Measurements from ENCODE around the gene AMY2B. TPM values are rescaled to one million over a fixed set of nuclear protein-coding genes. Genes with fewer than 3 reads are reported as not detected.
"Not testable (repeated sequence)": the region's sequence is repeated elsewhere in the genome, so short reads cannot be mapped to it uniquely, and the experiment has no call there.

The AMY2B gene
- total RNA-seq, 4 donors from 2014 or later, result 11.1 to 34.3 (median 21.1) TPM

DNA sequence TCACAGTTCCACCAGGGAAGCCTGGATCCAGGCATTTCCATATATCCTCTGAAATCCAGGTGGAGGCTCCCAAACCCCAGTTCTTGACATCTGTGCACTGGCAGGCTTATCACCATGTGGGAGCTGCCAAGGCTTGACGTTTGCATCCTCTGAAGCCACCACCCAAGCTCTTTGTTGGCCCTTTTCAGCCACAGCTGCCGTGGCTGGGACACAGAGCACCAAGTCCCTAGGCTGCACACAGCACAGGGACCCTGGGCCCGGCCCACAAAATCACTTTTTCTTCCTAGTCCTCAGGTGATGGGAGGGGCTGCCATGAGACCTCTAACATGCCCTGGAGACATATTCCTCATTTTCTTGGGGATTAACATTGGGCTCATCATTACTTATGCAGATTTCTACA lies 23.5 kb upstream of the AMY2B start:
- in situ Hi-C loops (cut with MboI; ENCODE audit: low pct_ligation_motif_present in 1 of 4, low pct_unique_long_range_greater_than_20kb in 1 of 4, low sequenced_read_pairs in 3 of 4), result no loop called here
- WGBS, 2 donors (ENCODE audit: low coverage in 1 of 2), result 96 to 100% methylated on average over 1 to 3 of the region's 3 CpGs
- peaks cover 0 to 92% (median 46%) of the 10 kb centered on the region in 4 donors for H3K36me3 ChIP-seq

DNA sequence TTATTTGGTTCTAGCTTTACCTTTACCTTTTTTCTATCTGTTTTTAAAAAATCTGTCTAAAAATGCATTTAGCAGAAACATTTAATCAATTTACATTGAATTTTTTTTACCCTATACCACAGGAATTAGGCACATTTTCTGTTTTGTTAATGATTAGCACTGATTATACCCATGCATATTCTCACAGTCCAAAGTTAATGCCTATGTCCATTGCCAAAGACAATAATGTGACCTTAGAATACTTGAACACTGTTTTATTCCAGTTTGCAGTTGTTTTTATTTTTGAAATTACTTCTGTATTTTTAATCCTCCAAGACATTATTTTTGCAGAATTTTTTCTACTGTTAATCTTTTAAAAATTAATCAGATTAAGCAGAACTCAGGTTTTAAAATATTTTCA lies 11.0 kb upstream of the AMY2B start:
- H3K9me3 ChIP-seq, result no peaks in the 10 kb centered on the region
- H3K36me3 ChIP-seq, result peaks cover 0 to 17% (median 2%) of the 10 kb centered on the region in 4 donors
- in situ Hi-C loops (cut with MboI; ENCODE audit: low pct_ligation_motif_present in 1 of 4, low pct_unique_long_range_greater_than_20kb in 1 of 4, low sequenced_read_pairs in 3 of 4), result no loop called here
- no peaks in the 10 kb centered on the region for H3K27me3 ChIP-seq
- intact Hi-C loops (cut with DNase I; ENCODE audit: low total_unique reads), result no loop called here
- H3K4me3 ChIP-seq, result no peak overlapping the region
- no peak overlapping the region for H3K27ac ChIP-seq
- DNase-seq, result no peak
- TF ChIP-seq POLR2AphosphoS5 (IDR thresholded peaks at IDR 0.05), result no peak
- no peak for TF ChIP-seq EP300 (IDR thresholded peaks at IDR 0.05; ENCODE audit: low read depth)
- TF ChIP-seq POLR2A (IDR thresholded peaks at IDR 0.05), result no peak
- TF ChIP-seq, protein P1, sequence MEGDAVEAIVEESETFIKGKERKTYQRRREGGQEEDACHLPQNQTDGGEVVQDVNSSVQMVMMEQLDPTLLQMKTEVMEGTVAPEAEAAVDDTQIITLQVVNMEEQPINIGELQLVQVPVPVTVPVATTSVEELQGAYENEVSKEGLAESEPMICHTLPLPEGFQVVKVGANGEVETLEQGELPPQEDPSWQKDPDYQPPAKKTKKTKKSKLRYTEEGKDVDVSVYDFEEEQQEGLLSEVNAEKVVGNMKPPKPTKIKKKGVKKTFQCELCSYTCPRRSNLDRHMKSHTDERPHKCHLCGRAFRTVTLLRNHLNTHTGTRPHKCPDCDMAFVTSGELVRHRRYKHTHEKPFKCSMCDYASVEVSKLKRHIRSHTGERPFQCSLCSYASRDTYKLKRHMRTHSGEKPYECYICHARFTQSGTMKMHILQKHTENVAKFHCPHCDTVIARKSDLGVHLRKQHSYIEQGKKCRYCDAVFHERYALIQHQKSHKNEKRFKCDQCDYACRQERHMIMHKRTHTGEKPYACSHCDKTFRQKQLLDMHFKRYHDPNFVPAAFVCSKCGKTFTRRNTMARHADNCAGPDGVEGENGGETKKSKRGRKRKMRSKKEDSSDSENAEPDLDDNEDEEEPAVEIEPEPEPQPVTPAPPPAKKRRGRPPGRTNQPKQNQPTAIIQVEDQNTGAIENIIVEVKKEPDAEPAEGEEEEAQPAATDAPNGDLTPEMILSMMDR (IDR thresholded peaks at IDR 0.05), result no peak
- peaks cover 0 to 4% (median 2%) of the 10 kb centered on the region in 4 donors for H3K4me1 ChIP-seq

More for the DNA sequence above, 23.5 kb upstream of the AMY2B start:
- H3K27ac ChIP-seq, result no peak overlapping the region
- TF ChIP-seq, protein P1 (IDR thresholded peaks at IDR 0.05), result no peak
- no peak for TF ChIP-seq POLR2A (IDR thresholded peaks at IDR 0.05)
- no peak for TF ChIP-seq POLR2AphosphoS5 (IDR thresholded peaks at IDR 0.05)
- no peak for TF ChIP-seq EP300 (IDR thresholded peaks at IDR 0.05; ENCODE audit: low read depth)
- no peak for DNase-seq
- no peaks in the 10 kb centered on the region for H3K4me1 ChIP-seq
- intact Hi-C loops (cut with DNase I; ENCODE audit: low total_unique reads), result no loop called here
- no peak overlapping the region for H3K4me3 ChIP-seq
- no peaks in the 10 kb centered on the region for H3K9me3 ChIP-seq
- H3K27me3 ChIP-seq, result no peaks in the 10 kb centered on the region

DNA sequence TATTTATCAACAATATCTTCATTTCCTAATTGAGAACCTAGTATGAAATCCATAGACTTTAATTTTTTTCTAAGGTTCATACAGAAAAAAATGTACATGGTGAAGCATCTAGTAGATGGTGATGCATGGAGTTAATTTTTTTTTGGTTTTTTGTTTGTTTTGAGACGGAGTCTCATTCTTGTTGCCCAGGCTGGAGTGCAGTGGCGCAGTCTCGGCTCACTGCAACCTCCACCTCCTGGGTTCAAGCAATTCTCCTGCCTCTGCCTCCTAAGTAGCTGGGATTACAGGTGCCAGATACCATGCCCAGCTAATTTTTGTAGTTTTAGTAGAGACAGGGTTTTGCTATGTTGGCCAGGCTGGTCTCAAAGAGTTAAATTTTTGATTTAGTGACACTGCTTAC lies 10.3 kb upstream of the AMY2B start:
- H3K27me3 ChIP-seq; H3K4me3 ChIP-seq; intact Hi-C loops (cut with DNase I; ENCODE audit: low total_unique reads); in situ Hi-C loops (cut with MboI; ENCODE audit: low pct_ligation_motif_present in 1 of 4, low pct_unique_long_range_greater_than_20kb in 1 of 4, low sequenced_read_pairs in 3 of 4); H3K4me1 ChIP-seq; DNase-seq; H3K9me3 ChIP-seq: not testable (repeated sequence)
- Histone ChIP-seq H3K36me3 (peaks cover 0 to 11% (median 0%) of the 10 kb centered on the region in 4 donors), H3K27ac (peak overlapping the region in 3 of 4 donors; percentile 59 to 69 (median 61))
- WGBS, 2 donors (ENCODE audit: low coverage in 1 of 2), result 78 to 87% methylated on average over 3 of the region's 3 CpGs

DNA sequence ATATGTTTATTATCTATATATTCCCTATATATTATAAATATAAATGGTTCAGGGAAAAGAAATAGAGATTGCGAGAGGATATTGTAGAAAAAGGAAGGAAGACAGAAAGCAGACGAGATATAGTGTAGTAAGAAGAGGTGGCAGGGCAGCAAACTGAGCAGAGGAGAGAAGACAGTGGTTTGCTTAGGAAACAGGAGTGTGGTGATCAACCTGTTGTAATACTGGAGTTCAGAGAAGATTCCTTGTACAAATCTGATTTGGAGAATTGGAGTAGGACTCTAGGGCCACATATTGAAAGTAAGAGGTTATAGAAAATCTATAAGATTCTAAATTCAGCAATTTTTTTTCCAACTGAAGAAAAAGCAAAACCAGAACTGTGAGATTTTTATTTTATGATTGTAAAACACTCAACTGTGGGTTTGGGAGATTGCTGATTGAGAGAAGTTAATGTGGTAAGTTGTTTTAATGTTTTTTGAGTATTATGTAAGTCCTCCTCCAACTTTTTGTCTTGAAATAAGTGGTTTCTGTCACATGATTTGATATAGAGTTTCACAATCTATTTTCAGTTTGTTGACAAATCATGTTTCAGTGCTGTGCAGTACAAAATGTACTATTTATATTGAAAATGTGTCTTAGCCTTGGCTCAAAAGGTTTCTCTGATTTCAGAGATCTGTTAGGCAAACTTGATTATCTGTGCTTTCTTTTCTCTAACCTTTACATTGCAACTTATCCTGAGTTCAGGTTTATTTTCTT lies 9.6 kb upstream of the AMY2B start:
- no peak for DNase-seq
- 71 to 85% methylated on average over 2 of the region's 2 CpGs for WGBS, 2 donors (ENCODE audit: low coverage in 1 of 2)
- intact Hi-C loops (cut with DNase I; ENCODE audit: low total_unique reads), result no loop called here
- TF ChIP-seq POLR2A (IDR thresholded peaks at IDR 0.05) (no peak), POLR2AphosphoS5 (IDR thresholded peaks at IDR 0.05) (peak in 1 of 3 donors; percentile 35), EP300 (IDR thresholded peaks at IDR 0.05; ENCODE audit: low read depth) (no peak)
- Histone ChIP-seq H3K4me1 (peaks cover 0 to 4% (median 2%) of the 10 kb centered on the region in 4 donors), H3K36me3 (peaks cover 0 to 7% (median 0%) of the 10 kb centered on the region in 4 donors), H3K27me3 (no peaks in the 10 kb centered on the region), H3K4me3 (no peak overlapping the region), H3K27ac (peak overlapping the region; percentile 10 to 69 (median 60)), H3K9me3 (no peaks in the 10 kb centered on the region)
- in situ Hi-C loops (cut with MboI; ENCODE audit: low pct_ligation_motif_present in 1 of 4, low pct_unique_long_range_greater_than_20kb in 1 of 4, low sequenced_read_pairs in 3 of 4), result no loop called here

DNA sequence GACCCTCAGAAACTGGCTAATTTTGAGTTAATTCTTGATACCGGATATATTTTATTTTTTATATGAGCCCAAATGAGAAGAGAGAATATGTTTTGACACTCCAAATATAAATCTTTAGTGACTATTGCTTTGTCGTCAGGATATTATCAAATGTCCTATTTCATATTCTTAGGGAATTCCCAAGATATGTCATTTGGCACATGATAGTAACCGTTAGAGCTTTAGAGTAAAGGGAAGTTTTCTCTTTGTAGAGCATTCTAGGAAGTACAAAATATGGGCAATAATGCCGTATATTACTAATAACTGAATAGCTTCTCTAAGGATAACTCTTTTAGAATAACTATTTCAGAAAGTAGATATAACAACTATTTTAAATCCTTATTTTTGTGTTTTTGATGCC lies 8.3 kb upstream of the AMY2B start:
- Histone ChIP-seq H3K27me3 (no peaks in the 10 kb centered on the region), H3K9me3 (no peaks in the 10 kb centered on the region), H3K36me3 (no peaks in the 10 kb centered on the region), H3K4me3 (no peak overlapping the region), H3K4me1 (peaks cover 0 to 4% (median 2%) of the 10 kb centered on the region in 4 donors), H3K27ac (peak overlapping the region in 2 of 4 donors; percentile 44 to 69)
- TF ChIP-seq EP300 (IDR thresholded peaks at IDR 0.05; ENCODE audit: low read depth), result no peak
- TF ChIP-seq POLR2A (IDR thresholded peaks at IDR 0.05), result no peak
- TF ChIP-seq, protein P1 (IDR thresholded peaks at IDR 0.05), result no peak
- no peak for TF ChIP-seq POLR2AphosphoS5 (IDR thresholded peaks at IDR 0.05)
- intact Hi-C loops (cut with DNase I; ENCODE audit: low total_unique reads) (no loop called here), in situ Hi-C loops (cut with MboI; ENCODE audit: low pct_ligation_motif_present in 1 of 4, low pct_unique_long_range_greater_than_20kb in 1 of 4, low sequenced_read_pairs in 3 of 4) (no loop called here)
- no peak for DNase-seq
- WGBS, 2 donors (ENCODE audit: low coverage in 1 of 2), result 91 to 92% methylated on average over 4 of the region's 4 CpGs
